Prostate gland (tissue), 2 donors: ENCODE results near the gene PCBP1.

Experiments
- CTCF ChIP-seq, 4 experiments: fragments of 200-600 bp in 2 of 4; fragments of 450-650 bp in 2 of 4; sonication (generic) in 2 of 4; IDR thresholded peaks; 1 replicate in 3 of 4; 2 replicates in 1 of 4; pipeline ENCODE4 v1.5.1; 2016 to 2019; ENCODE audit warnings: antibody characterized with exemption in 4 of 4, mild to moderate bottlenecking in 2 of 4, moderate library complexity in 2 of 4
- POLR2A ChIP-seq: fragments of 450-650 bp; IDR thresholded peaks from one replicate; pipeline ENCODE4 v1.6.1; 2016; ENCODE audit warnings: antibody characterized with exemption, mild to moderate bottlenecking

- TF ChIP-seq CTCF (IDR thresholded peaks at IDR 0.05) (no peak), POLR2A (no peak)
Measured at GRCh38 chr2:70126413-70126812, 39.1 kb downstream of the PCBP1 start.
